ENCODE results near the gene NRIP3.
A peak's percentile ranks its signal among the peaks of the same experiment; 100 is the strongest.

The NRIP3 gene

GRCh38 chr11:8934742-8935488 is 68.9 kb downstream of the NRIP3 start:
- DNase-seq (ENCODE audit: low read depth in 2 of 2), result peak; percentile 65 to 66
- no peak for TF ChIP-seq CTCF (IDR thresholded peaks at IDR 0.05; ENCODE audit: low read depth, low read length)
- H3K4me3 ChIP-seq (replicated peaks in 1 of 2; ENCODE audit: low read depth in 2 of 2, low read length in 2 of 2), result no peak overlapping the region

DNA sequence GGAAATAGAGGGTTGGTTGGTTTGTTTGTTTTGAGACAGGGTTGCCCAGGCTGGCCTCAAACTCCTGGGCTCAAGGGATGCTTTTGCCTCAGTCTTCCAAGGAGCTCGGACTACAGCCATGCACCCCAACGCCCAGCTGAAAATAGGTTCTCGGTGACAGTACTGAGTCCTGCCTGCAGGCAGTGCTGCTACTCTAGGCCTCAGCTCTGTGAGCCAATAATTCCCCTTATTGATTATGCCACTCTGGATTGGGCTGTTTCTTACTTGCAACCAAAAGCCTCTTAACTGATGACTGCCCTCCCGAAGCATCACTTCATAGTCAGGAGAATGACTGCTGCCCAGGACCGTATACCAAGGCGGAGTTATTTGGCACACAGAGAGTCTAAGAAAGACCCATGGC is 69.9 kb downstream of the NRIP3 start:
- H3K4me3 ChIP-seq (replicated peaks in 1 of 2; ENCODE audit: low read depth in 2 of 2, low read length in 2 of 2), result no peak overlapping the region
- peak; percentile 26 for TF ChIP-seq CTCF (IDR thresholded peaks at IDR 0.05; ENCODE audit: low read depth, low read length)
- no peak for DNase-seq (ENCODE audit: low read depth in 2 of 2)

DNA sequence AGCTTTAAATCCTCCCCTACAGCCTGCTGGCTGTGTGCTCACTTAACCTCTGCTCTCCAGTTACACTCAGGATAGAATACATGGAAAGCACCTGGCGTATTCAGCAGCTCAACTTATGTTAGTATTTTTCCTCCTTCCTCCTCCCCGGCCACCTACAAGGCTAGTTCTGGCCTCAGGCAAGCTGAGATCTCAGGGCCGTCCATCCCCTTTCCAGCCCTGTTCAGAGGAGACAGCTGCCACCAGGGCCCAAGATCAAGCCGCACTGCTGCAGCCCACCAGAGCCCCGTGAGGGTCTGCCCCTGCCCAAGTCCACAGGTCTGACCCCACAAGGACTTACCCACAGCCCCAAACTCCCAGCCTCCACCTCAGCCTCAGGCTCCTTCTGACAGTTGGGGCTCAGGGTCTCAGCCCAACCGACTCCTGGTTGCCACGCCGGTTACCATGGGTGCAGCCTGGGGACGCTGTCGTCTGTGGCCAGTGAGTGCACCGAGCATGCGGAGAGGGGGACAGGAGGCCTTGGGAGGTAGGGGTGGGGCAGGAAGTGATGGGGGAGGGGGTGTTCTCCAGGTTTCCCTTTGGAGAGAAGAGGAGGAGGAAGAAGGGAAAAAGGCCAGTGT is 71.1 kb downstream of the NRIP3 start, which contains the start of gene C11orf16:
Gene C11orf16, minus strand, starts transcription at position 384 of the 617 bp plus-strand sequence. CDS start 639 bp downstream, outside the sequence.
- no peak for TF ChIP-seq CTCF (IDR thresholded peaks at IDR 0.05; ENCODE audit: low read depth, low read length)
- no peak for DNase-seq (ENCODE audit: low read depth in 2 of 2)
- no peak within 1 kb of the TSS for H3K4me3 ChIP-seq (replicated peaks in 1 of 2; ENCODE audit: low read depth in 2 of 2, low read length in 2 of 2)
